SH-SY5Y (cell line): ENCODE results near the gene MYO5C.

Experiments used
- GATA2 ChIP-seq: IDR thresholded peaks from 2 replicates; pipeline ENCODE4 v1.6.1; 2011; ENCODE audit warnings: mild to moderate bottlenecking, low read depth, low read length
- GATA3 ChIP-seq: IDR thresholded peaks from 2 replicates; pipeline ENCODE4 v1.6.1; 2011; ENCODE audit warnings: low read depth, mild to moderate bottlenecking, low read length, moderate library complexity

DNA sequence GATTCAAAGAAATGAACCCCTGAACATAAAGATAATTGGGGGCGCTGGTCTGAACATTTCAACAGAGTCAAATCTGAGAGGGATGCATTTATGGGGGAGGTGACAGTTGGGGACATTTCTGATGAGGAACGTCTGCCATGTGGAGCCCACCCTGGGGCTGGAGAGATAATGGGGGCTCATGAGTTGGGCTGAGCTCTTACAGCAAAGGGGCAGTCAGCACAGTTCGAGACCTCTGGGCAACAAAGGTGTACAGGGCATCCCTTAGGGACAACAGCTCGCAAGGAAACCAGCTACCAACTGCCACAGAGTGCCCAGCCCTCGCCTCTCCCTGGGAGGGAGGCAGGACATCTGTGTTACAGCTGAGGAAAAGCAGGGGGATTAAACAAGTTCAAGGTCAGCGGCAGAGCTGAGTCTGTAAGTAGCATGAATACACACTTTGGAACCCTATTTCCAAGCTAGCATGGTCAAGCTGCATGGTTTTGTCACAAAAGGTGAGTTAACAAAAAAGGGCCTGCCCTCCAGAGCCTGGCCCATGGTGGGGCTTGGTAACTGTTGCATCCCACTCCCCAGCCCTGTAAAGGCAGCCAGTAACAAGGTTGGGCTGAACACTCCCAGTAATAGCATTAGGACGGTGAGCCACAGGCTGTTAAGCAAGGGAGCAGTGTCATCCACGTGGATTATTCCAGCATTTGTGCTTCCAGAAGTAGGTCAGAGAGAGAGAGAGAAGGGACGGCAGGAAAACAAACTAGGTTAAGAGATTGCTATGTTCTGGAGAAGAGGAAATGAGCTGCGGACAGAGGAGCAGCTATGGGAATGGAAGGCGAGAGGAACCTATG, 108.7 kb downstream of the MYO5C start:
- TF ChIP-seq GATA3: no peak
- no peak for TF ChIP-seq GATA2
